K562 (cell line): ENCODE measurements around the gene PDE6G. TPM values are rescaled to one million over a fixed set of nuclear protein-coding genes. Genes with fewer than 3 reads are reported as not detected.

Experiments used
- ATAC-seq: fragments of 200-7000 bp; cut with Tn5 transposase; 3 replicates; pipeline ENCODE4 v1.9.1; 2020; ENCODE audit warnings: moderate library complexity
- BruUV-seq: library from RNA; stranded (reverse); fragments of 400-500 nt; replicated peaks from 2 replicates; lab custom pipeline; 2021; lab: Mats Ljungman, UMichigan
- CTCF ChIA-PET: fragments of 300-600 bp; formaldehyde crosslinking; extraction: SDS; loops from one replicate; lab custom pipeline; 2021; ENCODE audit warnings: low intra/inter-chr PET ratio; lab: Yijun Ruan, JAX
- POLR2A ChIA-PET: fragments of 300-600, 350-650 bp; sonication (Branson Sonifier 250); formaldehyde crosslinking; extraction: SDS; loops from one replicate; lab custom pipeline; 2021; ENCODE audit warnings: antibody characterized with exemption, inconsistent platforms; lab: Yijun Ruan, JAX
- DNase-seq, 4 experiments: peaks; one replicate each; pipeline versions ENCODE4 v3.0.0 to v3.0.0-alpha.2; 2011 to 2018; ENCODE audit warnings: low spot score in 3 of 4, mixed read lengths in 3 of 4; ENCODE audit errors: extremely low read depth in 1 of 4
- FAIRE-seq: peaks from 2 replicates; lab custom pipeline; 2011; peaks lifted over from hg19 to GRCh38; lab: Jason Lieb, UNC
- H2AFZ ChIP-seq: 2 replicates; pipeline ENCODE4 v1.6.0; 2011; ENCODE audit warnings: low read depth, low read length, control low read depth, inconsistent platforms
- H3K27ac ChIP-seq: fragments of 200-600 bp; 3 replicates; pipeline ENCODE4 v1.8.0; 2011; ENCODE audit warnings: low read depth, mild to moderate bottlenecking, control low read depth, inconsistent platforms, low read length, moderate library complexity, mixed read lengths; ENCODE audit errors: extremely low read depth
- H3K27me3 ChIP-seq, 2 experiments: fragments of 300-600 bp in 1 of 2; 2 replicates in 1 of 2; 3 replicates in 1 of 2; pipeline versions ENCODE4 v1.6.0 to v1.8.0; 2011; ENCODE audit warnings: inconsistent platforms in 2 of 2, low read length in 2 of 2, mild to moderate bottlenecking in 1 of 2, mixed read lengths in 1 of 2, moderate library complexity in 1 of 2; ENCODE audit not compliant: control insufficient read depth in 2 of 2, insufficient read depth in 2 of 2
- H3K36me3 ChIP-seq: fragments of 300-600 bp; 3 replicates; pipeline ENCODE4 v1.8.0; 2011; ENCODE audit warnings: mild to moderate bottlenecking, low read length, inconsistent platforms; ENCODE audit not compliant: control insufficient read depth, insufficient read depth
- H3K4me1 ChIP-seq, 2 experiments: fragments of 200-600 bp in 1 of 2; replicated peaks in 1 of 2; 2 replicates in 1 of 2; 3 replicates in 1 of 2; pipeline versions ENCODE4 v1.5.1 to v1.8.0; 2011; ENCODE audit warnings: inconsistent platforms in 2 of 2, low read length in 2 of 2, mild to moderate bottlenecking in 1 of 2, mixed read lengths in 1 of 2, moderate library complexity in 1 of 2; ENCODE audit not compliant: control insufficient read depth in 2 of 2, insufficient read depth in 2 of 2
- H3K4me2 ChIP-seq: 2 replicates; pipeline ENCODE4 v1.6.1; 2011; ENCODE audit warnings: low read length, control low read depth, inconsistent platforms, mixed read lengths; ENCODE audit not compliant: insufficient read depth
- H3K4me3 ChIP-seq: fragments of 200-600 bp; sonication (generic), shearing (Covaris generic); 2 replicates; pipeline ENCODE4 v1.5.1; 2016; ENCODE audit warnings: control low read depth, inconsistent platforms
- H3K79me2 ChIP-seq: fragments of 200-600 bp; 3 replicates; pipeline ENCODE4 v1.8.0; 2011; ENCODE audit warnings: low read length, inconsistent platforms; ENCODE audit not compliant: control insufficient read depth, insufficient read depth
- H3K9ac ChIP-seq, 2 experiments: 2 replicates each; pipeline versions ENCODE4 v1.6.0 to v1.6.1; 2011; ENCODE audit warnings: low read depth in 2 of 2, low read length in 2 of 2, control low read depth in 1 of 2, inconsistent platforms in 1 of 2, mild to moderate bottlenecking in 1 of 2, mixed read lengths in 1 of 2; ENCODE audit not compliant: insufficient read depth in 1 of 2
- H3K9me1 ChIP-seq: one replicate; pipeline ENCODE4 v1.6.0; 2011; ENCODE audit warnings: inconsistent platforms, mild to moderate bottlenecking, low read length, moderate library complexity; ENCODE audit not compliant: control insufficient read depth, insufficient read depth
- H3K9me3 ChIP-seq: replicated peaks from 2 replicates; pipeline ENCODE4 v1.5.1; 2011; ENCODE audit warnings: low read depth, low read length, inconsistent platforms; ENCODE audit not compliant: control insufficient read depth, insufficient read depth
- H4K20me1 ChIP-seq: replicated peaks from 2 replicates; pipeline ENCODE4 v1.6.1; 2011; ENCODE audit warnings: low read length, inconsistent platforms, mixed read lengths; ENCODE audit not compliant: control insufficient read depth, insufficient read depth
- CHD1 ChIP-seq: fragments of 200-600 bp; sonication (generic); IDR thresholded peaks from one replicate; pipeline ENCODE4 v1.6.1; 2012; ENCODE audit warnings: mild to moderate bottlenecking, moderate library complexity, low read length, inconsistent platforms
- FOXP1 ChIP-seq: sonication (generic); formaldehyde crosslinking; IDR thresholded peaks from 2 replicates; pipeline ENCODE4 v1.8.0; 2022; ENCODE audit warnings: mild to moderate bottlenecking, missing genetic modification reagents
- LARP7 ChIP-seq: fragments of 450-650 bp; IDR thresholded peaks from 2 replicates; pipeline ENCODE4 v1.6.1; 2016
- NR1H2 ChIP-seq: sonication (generic); formaldehyde crosslinking; IDR thresholded peaks from 2 replicates; pipeline ENCODE4 v1.4.0; 2020; ENCODE audit warnings: mild to moderate bottlenecking, missing genetic modification reagents
- RBFOX2 ChIP-seq: fragments of 200-400 bp; formaldehyde crosslinking; IDR thresholded peaks from 2 replicates; pipeline ENCODE4 v1.6.1; 2017; ENCODE audit warnings: low read depth, mild to moderate bottlenecking, low read length, moderate library complexity
- RBM14 ChIP-seq: fragments of 200-400 bp; formaldehyde crosslinking; IDR thresholded peaks from 2 replicates; pipeline ENCODE4 v1.6.1; 2018; ENCODE audit warnings: low read depth, mild to moderate bottlenecking, low read length, moderate library complexity, borderline replicate concordance; ENCODE audit not compliant: insufficient read depth
- XRCC4 ChIP-seq: IDR thresholded peaks from one replicate; pipeline ENCODE4 v1.6.1; 2011; ENCODE audit not compliant: insufficient read depth, insufficient read length; ENCODE audit errors: extremely low read depth
- ZNF507 ChIP-seq: conservative IDR thresholded peaks from 2 replicates; pipeline ENCODE4 v1.6.1; 2017; ENCODE audit warnings: missing genetic modification characterization, missing compliant biosample characterization
- WGBS: fragments of 100-300 bp; shearing (Covaris generic); methylation state at CpG from one replicate; pipeline ENCODE4 v1.1.6; 2016; ENCODE audit warnings: low coverage, mixed read lengths; ENCODE audit not compliant: insufficient coverage; ENCODE audit errors: missing lambda C conversion rate; 5-methylcytosine and 5-hydroxymethylcytosine counted together
- in situ Hi-C: fragments of 300-500 bp; cut with MboI; formaldehyde crosslinking; loops from 4 replicates; pipeline ENCODE4 v1.15.0; 2018; ENCODE audit warnings: inconsistent platforms, mixed read lengths
- intact Hi-C: fragments of 100-400 bp; cut with micrococcal nuclease; formaldehyde crosslinking; loops from 2 replicates; pipeline ENCODE4 v1.14.2; 2022
- polyA plus RNA-seq, 8 experiments: library from polyadenylated mRNA; depleted of rRNA in 4 of 8; stranded (reverse) in 5 of 8; unstranded in 3 of 8; fragments of >200 nt; fragmentation: Nextera tagmentation in 2 of 8; fragmentation: Illumina TruSeq in 1 of 8; extraction: Ambion mirVana in 2 of 8; extraction: Trizol in 1 of 8; gene quantifications; 2 replicates each; pipeline versions ENCODE4 v1.2.1 to v1.2.3, GENCODE V29; 2011 to 2014; ENCODE audit warnings: inconsistent platforms in 1 of 8, missing spikeins in 1 of 8
- total RNA-seq, 7 experiments: library from RNA; depleted of rRNA in 6 of 7; stranded (reverse); fragments of >200 nt in 6 of 7; fragmentation: Illumina TruSeq in 2 of 7; extraction: Trizol in 2 of 7; gene quantifications; 2 replicates each; pipeline versions ENCODE4 v1.2.1 to v1.2.3, GENCODE V29; 2011 to 2021; ENCODE audit warnings: low replicate concordance in 1 of 7
- TF ChIP-seq, protein P1 (sequence below): sonication (generic); formaldehyde crosslinking; IDR thresholded peaks from 2 replicates; pipeline ENCODE4 v1.8.1; 2023; ENCODE audit warnings: mild to moderate bottlenecking, missing genetic modification reagents

The PDE6G gene
- total and polyA plus RNA-seq, 9 of the 15 experiments (the other 6 are each of a cell fraction or from before 2014, with no cell fraction given) = 0.14 to 0.59 TPM; not detected in 7

DNA sequence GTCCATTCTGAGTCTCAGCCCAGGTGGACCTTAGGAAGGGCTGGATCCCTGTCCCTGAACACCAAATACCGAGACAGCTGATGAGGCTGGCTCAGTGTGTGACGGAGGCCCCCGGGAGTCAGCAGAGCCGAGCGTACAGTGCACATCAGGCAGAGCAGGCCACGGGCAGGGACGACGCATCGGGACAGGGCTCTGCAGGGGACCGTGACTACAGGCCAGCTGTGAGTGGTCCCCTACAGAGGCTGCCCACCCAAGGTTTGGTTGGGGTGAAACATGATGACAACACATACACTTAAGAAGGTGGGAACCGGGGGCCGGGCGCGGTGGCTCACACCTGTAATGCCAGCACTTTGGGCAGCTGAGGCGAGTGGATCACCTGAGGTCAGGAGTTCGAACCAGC lies 16.6 kb upstream of the PDE6G start:
- WGBS = 96% methylated on average over 16 of the region's 16 CpGs
- Histone ChIP-seq H3K4me2 (no peak overlapping the region), H3K27me3 (no peaks in the 10 kb centered on the region), H3K4me3 (no peak overlapping the region), H3K79me2 (peaks cover 24% of the 10 kb centered on the region), H2AFZ (no peak overlapping the region), H3K4me1 (peaks cover 6 to 55% of the 10 kb centered on the region in 2 experiments; a peak in 4 of 5 replicates), H3K9me3 (no peaks in the 10 kb centered on the region), H3K27ac (no peak overlapping the region), H3K9ac (peak overlapping the region in 1 of 2 experiments; percentile 71; a peak in 1 of 4 replicates), H3K36me3 (peaks cover 70% of the 10 kb centered on the region), H3K9me1 (no peaks in the 10 kb centered on the region), H4K20me1 (no peaks in the 10 kb centered on the region)
- ATAC-seq (no peak), DNase-seq (no peak), FAIRE-seq (no peak)
- POLR2A ChIA-PET = interaction anchor here (0.8 to 1.9 kb wide), 5 partner anchors 8 to 29 kb away, joined by 3 to 8 read pairs (median 4); partner anchors contain the start of genes ARL16 and HGS
- no peak for TF ChIP-seq RBM14
- no peak for TF ChIP-seq FOXP1 (CRISPR knock-in tag)
- TF ChIP-seq RBFOX2 = peak; percentile 28; the same call in 1 of the 2 replicates
- in situ Hi-C loops = no loop called here
- no TSS peak for BruUV-seq
- intact Hi-C loops = no loop called here
- CTCF ChIA-PET = no interaction called here

DNA sequence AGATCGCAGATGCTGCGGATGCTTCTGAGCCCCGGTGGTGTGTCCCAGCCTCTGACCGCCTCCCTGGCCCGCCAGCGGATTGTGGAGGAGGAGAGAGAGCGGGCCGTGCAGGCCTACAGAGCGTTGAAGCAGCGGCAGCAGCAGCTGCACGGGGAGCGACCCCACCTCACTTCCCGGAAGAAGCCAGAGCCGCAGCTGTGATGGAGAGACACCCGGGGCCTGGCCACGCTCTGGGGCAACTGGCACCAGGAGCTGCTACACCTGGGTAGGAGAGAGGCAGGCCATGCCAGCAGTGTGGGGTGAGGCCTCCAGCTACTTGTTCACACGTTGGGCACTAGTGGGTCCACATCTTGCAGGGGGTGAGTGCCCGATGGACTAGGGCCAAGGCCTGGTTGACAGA lies 16.2 kb upstream of the PDE6G start:
- no TSS peak for BruUV-seq
- H3K9me1 ChIP-seq = no peaks in the 10 kb centered on the region
- FAIRE-seq (no peak), ATAC-seq (no peak), DNase-seq (no peak)
- no peak overlapping the region for H3K4me2 ChIP-seq
- ChIA-PET POLR2A (interaction anchor here (0.8 to 1.9 kb wide), 5 partner anchors 8 to 29 kb away, joined by 3 to 8 read pairs (median 4); partner anchors contain the start of genes ARL16 and HGS), CTCF (no interaction called here)
- H3K27me3 ChIP-seq = no peaks in the 10 kb centered on the region
- peaks cover 6 to 59% of the 10 kb centered on the region in 2 experiments; a peak in 4 of 5 replicates for H3K4me1 ChIP-seq
- peaks cover 74% of the 10 kb centered on the region for H3K36me3 ChIP-seq
- H3K4me3 ChIP-seq = no peak overlapping the region
- no peaks in the 10 kb centered on the region for H4K20me1 ChIP-seq
- H3K9ac ChIP-seq = peak overlapping the region in 1 of 2 experiments; percentile 71; a peak in 2 of 4 replicates
- H2AFZ ChIP-seq = no peak overlapping the region
- H3K79me2 ChIP-seq = peaks cover 29% of the 10 kb centered on the region
- in situ Hi-C loops = no loop called here
- TF ChIP-seq LARP7 = no peak
- no peak for TF ChIP-seq XRCC4
- no peak for TF ChIP-seq ZNF507
- TF ChIP-seq NR1H2 (CRISPR knock-in tag) = no peak
- TF ChIP-seq CHD1 = no peak
- peak; percentile 52; the same call in 1 of the 2 replicates for TF ChIP-seq RBFOX2
- TF ChIP-seq, protein P1, sequence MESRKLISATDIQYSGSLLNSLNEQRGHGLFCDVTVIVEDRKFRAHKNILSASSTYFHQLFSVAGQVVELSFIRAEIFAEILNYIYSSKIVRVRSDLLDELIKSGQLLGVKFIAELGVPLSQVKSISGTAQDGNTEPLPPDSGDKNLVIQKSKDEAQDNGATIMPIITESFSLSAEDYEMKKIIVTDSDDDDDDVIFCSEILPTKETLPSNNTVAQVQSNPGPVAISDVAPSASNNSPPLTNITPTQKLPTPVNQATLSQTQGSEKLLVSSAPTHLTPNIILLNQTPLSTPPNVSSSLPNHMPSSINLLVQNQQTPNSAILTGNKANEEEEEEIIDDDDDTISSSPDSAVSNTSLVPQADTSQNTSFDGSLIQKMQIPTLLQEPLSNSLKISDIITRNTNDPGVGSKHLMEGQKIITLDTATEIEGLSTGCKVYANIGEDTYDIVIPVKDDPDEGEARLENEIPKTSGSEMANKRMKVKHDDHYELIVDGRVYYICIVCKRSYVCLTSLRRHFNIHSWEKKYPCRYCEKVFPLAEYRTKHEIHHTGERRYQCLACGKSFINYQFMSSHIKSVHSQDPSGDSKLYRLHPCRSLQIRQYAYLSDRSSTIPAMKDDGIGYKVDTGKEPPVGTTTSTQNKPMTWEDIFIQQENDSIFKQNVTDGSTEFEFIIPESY (CRISPR knock-in tag) = peak; percentile 92
- TF ChIP-seq, all 486 proteins: peak for 2
- no peaks in the 10 kb centered on the region for H3K9me3 ChIP-seq
- no peak overlapping the region for H3K27ac ChIP-seq
- WGBS = 89% methylated on average over 10 of the region's 18 CpGs
- intact Hi-C loops = no loop called here
